AG10803 (cell line): ENCODE results near the gene HEATR9.

Source experiments
- DNase-seq: peaks from one replicate; pipeline ENCODE4 v3.0.0; 2010; ENCODE audit warnings: low read depth
- H3K4me3 ChIP-seq: 2 replicates; pipeline ENCODE4 v1.5.1; 2011; ENCODE audit warnings: mild to moderate bottlenecking, low read length, control low read depth
- TF ChIP-seq, protein P1 (sequence below): conservative IDR thresholded peaks from 2 replicates; pipeline ENCODE4 v1.5.1; 2011; ENCODE audit warnings: mild to moderate bottlenecking, low read length, control low read depth, inconsistent platforms

HEATR9 gene

DNA sequence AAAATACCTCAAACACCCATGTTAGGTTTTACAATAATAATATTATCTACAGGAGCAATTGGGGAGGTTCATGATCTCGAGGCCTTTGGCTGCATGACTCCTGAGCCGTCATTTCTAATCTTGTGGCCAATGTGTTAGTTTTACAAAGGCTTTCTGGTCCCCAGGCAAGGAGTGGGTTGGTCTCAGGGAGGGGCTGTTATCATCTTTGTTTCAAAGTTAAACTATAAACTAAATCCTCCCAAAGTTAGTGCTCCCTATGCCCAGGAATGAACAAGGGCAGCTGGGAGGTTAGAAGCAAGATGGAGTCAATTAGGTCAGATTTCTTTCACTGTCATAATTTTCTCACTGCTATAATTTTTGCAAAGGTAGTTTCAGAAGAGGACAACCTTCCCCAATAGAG, 20.6 kb upstream of the HEATR9 start:
- TF ChIP-seq, protein P1, sequence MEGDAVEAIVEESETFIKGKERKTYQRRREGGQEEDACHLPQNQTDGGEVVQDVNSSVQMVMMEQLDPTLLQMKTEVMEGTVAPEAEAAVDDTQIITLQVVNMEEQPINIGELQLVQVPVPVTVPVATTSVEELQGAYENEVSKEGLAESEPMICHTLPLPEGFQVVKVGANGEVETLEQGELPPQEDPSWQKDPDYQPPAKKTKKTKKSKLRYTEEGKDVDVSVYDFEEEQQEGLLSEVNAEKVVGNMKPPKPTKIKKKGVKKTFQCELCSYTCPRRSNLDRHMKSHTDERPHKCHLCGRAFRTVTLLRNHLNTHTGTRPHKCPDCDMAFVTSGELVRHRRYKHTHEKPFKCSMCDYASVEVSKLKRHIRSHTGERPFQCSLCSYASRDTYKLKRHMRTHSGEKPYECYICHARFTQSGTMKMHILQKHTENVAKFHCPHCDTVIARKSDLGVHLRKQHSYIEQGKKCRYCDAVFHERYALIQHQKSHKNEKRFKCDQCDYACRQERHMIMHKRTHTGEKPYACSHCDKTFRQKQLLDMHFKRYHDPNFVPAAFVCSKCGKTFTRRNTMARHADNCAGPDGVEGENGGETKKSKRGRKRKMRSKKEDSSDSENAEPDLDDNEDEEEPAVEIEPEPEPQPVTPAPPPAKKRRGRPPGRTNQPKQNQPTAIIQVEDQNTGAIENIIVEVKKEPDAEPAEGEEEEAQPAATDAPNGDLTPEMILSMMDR, result no peak
- no peak for DNase-seq
- no peak overlapping the region for H3K4me3 ChIP-seq

DNA sequence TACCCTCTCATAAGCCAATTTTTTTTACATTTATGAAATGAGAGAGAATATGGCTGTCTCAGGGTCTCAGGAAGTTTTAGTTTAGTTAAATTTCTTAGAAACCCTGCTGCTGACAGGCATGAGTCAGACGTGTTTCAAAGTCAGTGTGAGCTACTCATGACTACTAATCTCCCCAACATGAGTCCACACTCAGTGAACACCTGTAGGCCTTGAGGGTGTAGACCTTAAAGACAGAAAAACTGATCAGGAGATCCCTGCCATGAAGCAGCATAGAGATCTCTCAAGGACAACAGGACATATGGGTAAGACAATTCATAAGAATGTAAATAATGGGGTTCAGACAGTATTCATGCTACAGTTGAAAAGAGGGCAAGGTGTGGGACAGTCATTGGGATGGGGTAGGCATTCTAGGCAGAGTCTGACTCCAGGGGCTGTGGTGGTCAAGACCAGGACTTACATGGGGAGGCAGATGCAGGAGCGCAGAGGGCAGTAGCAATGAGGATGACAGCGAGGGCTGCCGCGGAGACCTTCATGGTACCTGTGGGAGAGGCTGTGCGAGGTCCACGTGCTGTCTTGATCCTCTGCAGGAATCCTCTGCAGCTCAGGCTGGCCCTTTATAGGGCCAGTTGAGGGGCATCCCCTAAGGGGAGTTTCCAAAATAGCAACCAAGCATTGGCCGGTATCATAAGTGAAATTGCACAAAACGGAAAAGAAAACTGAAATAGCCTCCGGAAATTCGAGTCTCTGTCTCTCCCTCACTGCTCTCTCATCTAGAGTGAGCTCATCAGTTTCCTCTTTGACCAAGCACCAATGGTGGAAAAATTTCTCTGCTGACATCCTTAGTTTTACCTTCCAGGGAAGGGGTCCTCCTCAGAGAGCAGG, 11.3 kb upstream of the HEATR9 start, which contains the start of gene CCL5:
Gene CCL5, minus strand, starts transcription at position 588 of the 882 bp plus-strand sequence.
- no peak for DNase-seq
- TF ChIP-seq, protein P1, result no peak
- H3K4me3 ChIP-seq, result no peak within 1 kb of the TSS

DNA sequence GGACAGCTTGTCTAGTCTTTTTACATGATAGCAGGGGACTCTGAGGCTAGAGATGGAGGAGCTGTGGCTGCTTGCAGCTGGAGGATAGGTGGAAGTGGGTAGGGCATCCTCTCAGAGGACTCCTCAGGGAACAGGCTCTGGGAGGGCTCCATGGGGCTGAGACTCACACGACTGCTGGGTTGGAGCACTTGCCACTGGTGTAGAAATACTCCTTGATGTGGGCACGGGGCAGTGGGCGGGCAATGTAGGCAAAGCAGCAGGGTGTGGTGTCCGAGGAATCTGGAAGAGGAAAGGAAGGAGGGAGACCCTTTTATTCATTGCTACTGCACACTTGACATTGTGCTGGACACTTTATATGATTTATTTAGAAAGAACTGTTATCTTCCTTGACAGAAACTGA, 9.7 kb upstream of the HEATR9 start:
- H3K4me3 ChIP-seq, result no peak overlapping the region
- TF ChIP-seq, protein P1, result no peak

DNA sequence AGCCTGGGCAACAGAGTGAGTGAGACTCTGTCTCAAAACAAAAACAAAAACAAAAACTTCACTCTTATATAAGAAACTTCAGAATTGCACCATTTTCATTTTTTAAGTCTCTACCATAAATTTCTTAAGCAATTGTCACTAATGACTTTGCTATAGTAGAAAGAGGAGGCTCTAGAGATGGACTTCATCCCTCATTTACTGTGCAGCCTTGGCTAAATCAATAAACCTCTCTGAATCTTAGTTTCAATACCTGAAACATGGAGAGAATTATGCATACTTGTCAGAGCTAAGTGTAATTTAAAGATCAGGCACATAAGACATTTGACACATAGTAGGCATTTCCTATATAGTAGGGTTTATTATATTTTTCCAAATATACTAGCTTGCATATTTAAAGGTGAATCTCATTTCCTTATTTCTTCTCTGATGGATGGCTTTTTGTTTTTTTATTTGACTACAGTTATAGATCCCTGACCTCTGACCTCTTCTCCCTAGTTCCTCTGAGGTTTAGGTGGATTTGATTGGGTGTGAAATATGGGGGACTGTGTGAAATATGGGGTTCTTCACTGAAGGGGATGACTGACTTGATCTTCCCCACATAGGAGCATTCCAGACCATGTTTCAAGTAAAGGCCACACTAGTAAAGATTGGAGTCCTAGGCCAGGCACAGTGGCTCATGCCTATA, 8.8 kb upstream of the HEATR9 start:
- TF ChIP-seq, protein P1, result no peak
- H3K4me3 ChIP-seq, result no peak overlapping the region
- DNase-seq, result no peak

More for the DNA sequence above, 9.7 kb upstream of the HEATR9 start:
- DNase-seq, result no peak

DNA sequence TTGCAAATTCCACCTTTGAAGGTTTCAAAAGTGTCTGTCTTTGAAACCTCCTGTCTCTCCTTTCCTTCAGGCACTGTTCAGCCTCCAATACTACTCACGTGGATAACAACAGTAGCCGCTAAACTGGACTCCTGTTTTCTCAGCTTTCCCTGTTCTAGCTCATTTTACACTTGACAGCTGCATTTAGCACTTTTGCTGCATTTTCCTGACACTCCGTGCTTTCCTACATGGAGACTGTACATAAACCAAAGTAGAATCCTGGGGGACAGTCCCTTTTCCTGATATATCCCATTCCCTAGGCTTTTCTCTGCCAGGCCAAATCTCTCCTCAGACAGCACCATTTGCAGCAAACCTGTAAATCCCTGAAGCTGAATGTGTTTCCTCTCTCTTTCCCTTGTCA, 7.8 kb upstream of the HEATR9 start:
- no peak overlapping the region for H3K4me3 ChIP-seq
- DNase-seq, result no peak
- TF ChIP-seq, protein P1, result no peak

DNA sequence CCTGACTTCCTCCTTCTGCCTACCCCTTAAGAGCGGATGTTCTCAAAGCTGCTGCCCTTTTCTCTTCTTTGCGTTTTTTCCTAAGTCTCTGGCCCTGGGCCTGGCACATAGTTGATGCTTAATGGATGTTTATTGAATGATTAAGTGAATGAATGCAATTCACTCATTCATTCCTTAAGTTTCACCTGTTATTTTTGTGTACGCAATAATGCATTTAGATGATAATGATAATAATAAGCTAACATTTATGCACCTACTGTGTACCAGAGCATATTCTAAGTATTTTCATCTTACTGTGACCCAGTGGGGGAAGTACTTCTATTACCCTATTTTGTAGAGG, 7.1 kb upstream of the HEATR9 start:
- TF ChIP-seq, protein P1, result no peak
- H3K4me3 ChIP-seq, result no peak overlapping the region
- no peak for DNase-seq
